Heart left ventricle (tissue), 16 donors: ENCODE results near the gene TRIM4. TPM values are rescaled to one million over a fixed set of nuclear protein-coding genes. Genes with fewer than 3 reads are reported as not detected.
"Not testable (repeated sequence)": the region's sequence is repeated elsewhere in the genome, so short reads cannot be mapped to it uniquely, and the experiment has no call there.

ENCODE experiments used
- ATAC-seq, 4 donors: fragments of 200-7000 bp; cut with Tn5 transposase; one replicate each; pipeline ENCODE4 v1.9.1; 2020 to 2022; ENCODE audit warnings: moderate library complexity in 4 of 4, mild to moderate bottlenecking in 3 of 4, moderate number of reproducible peaks in 1 of 4
- DNase-seq, 5 donors: peaks; one replicate each; pipeline ENCODE4 v3.0.0-alpha.2; 2020
- H3K27ac ChIP-seq, 12 donors: fragments of 200-600 bp; sonication (generic) in 4 of 12; one replicate each; pipeline versions ENCODE4 v1.5.0 to v1.8.0; 2016 to 2022; ENCODE audit warnings: mild to moderate bottlenecking in 2 of 12
- H3K27me3 ChIP-seq, 9 donors: fragments of 200-600 bp; sonication (generic) in 2 of 9; one replicate each; pipeline versions ENCODE4 v1.5.1 to v1.8.0; 2016 to 2022; ENCODE audit warnings: mild to moderate bottlenecking in 3 of 9
- H3K36me3 ChIP-seq, 9 donors: fragments of 200-600 bp; sonication (generic) in 2 of 9; one replicate each; pipeline versions ENCODE4 v1.5.0 to v1.8.0; 2018 to 2022; ENCODE audit warnings: mild to moderate bottlenecking in 2 of 9
- H3K4me1 ChIP-seq, 12 donors: fragments of 200-600 bp; sonication (generic) in 4 of 12; one replicate each; pipeline versions ENCODE4 v1.5.0 to v1.8.0; 2016 to 2022; ENCODE audit warnings: mild to moderate bottlenecking in 3 of 12
- H3K4me3 ChIP-seq, 12 donors: fragments of 200-600 bp; sonication (generic) in 4 of 12; one replicate each; pipeline versions ENCODE4 v1.5.0 to v1.8.0; 2017 to 2022; ENCODE audit warnings: mild to moderate bottlenecking in 9 of 12, moderate library complexity in 4 of 12
- H3K9me3 ChIP-seq, 12 donors: fragments of 200-600 bp; sonication (generic) in 4 of 12; one replicate each; pipeline versions ENCODE4 v1.5.0 to v1.8.0; 2016 to 2022; ENCODE audit warnings: mild to moderate bottlenecking in 1 of 12
- CTCF ChIP-seq, 12 donors: fragments of 200-600 bp; sonication (generic) in 4 of 12; IDR thresholded peaks; one replicate each; pipeline versions ENCODE4 v1.5.0 to v1.8.0; 2018 to 2022; ENCODE audit warnings: antibody characterized with exemption in 12 of 12, mild to moderate bottlenecking in 5 of 12
- POLR2A ChIP-seq, 2 donors: fragments of 450-650 bp; IDR thresholded peaks; one replicate each; pipeline ENCODE4 v1.6.1; 2017; ENCODE audit warnings: antibody characterized with exemption in 2 of 2, mild to moderate bottlenecking in 2 of 2, moderate library complexity in 2 of 2
- WGBS, 4 donors: extraction: QIAGEN DNeasy Blood & Tissue Kit in 2 of 4; methylation state at CpG; one replicate each; pipeline versions ENCODE4 v1.1.5 to v1.1.7; 2013 to 2018; 5-methylcytosine and 5-hydroxymethylcytosine counted together
- intact Hi-C, 10 donors: fragments of 100-400 bp; cut with DNase I; formaldehyde crosslinking; loops; one replicate each; pipeline versions ENCODE4 v1.11.1 to v1.14.2; 2022
- polyA plus RNA-seq, 2 donors: library from polyadenylated mRNA; stranded (reverse); fragments of 200-250 nt; gene quantifications; one replicate each; pipeline ENCODE4 v1.2.3, GENCODE V29; 2013
- total RNA-seq, 9 donors: library from RNA; depleted of rRNA in 2 of 9; stranded (reverse); fragments of >200 nt in 2 of 9; fragmentation: NEBNext Ultra II Directional in 3 of 9; extraction: Animal tissue kit (Norgen Biotek cat#: 25700) in 3 of 9; gene quantifications; one replicate each; pipeline versions ENCODE4 v1.1.0 to v1.2.4, GENCODE V29; 2016 to 2023
- donor health status: ischemic (EF 13 %, LVEDD 7.1; RV severe dilation, severe dysfunction).
- donor health status: healthy with polysubstance abuse.
- donor health status: DM: no; HTN: yes; CAD: no.
- donor health status: DM: no; HTN: no; CAD: no.
- donor health status: ischemic (EF 25% LVEDD 6.9; RV normal size, moderate dysfunction).
- donor health status: ischemic (EF 25% LVEDD 5.7; RV mildly dilated, moderate dysfunction).
- donor health status: healthy.
- donor health status: DM: yes; HTN: yes; CAD: no.
- donor health status: ischemic (EF 35%, LVEDD 5.7; RV mildly dilated, moderate dysfunction).
- donor health status: nonischemic (EF 11% LVEDD 7.7; RV severe dilation, severe dysfunction).
- donor health status: DM: yes; HTN: yes; CAD: no.
- donor health status: PGD.
- donor health status: ischemic (EF 29% LVEDD 5.4; RV normal size, mild dysfunction).
- donor health status: nonischemic (EF 23%, LVEDD 6.1; RV moderate dilation, normal function).

The TRIM4 gene
- total and polyA plus RNA-seq, 11 donors: 4.7 to 13.5 (median 6.9) TPM

- no peak for DNase-seq
- H3K9me3 ChIP-seq: no peaks in the 10 kb centered on the region
- TF ChIP-seq POLR2A (IDR thresholded peaks at IDR 0.05) (no peak), CTCF (IDR thresholded peaks at IDR 0.05) (no peak)
- no peak overlapping the region for H3K27ac ChIP-seq
- H3K4me3 ChIP-seq: no peak overlapping the region
- no peaks in the 10 kb centered on the region for H3K27me3 ChIP-seq
- no peaks in the 10 kb centered on the region for H3K4me1 ChIP-seq
- intact Hi-C loops: no loop called here
- H3K36me3 ChIP-seq: peaks cover 0 to 40% (median 31%) of the 10 kb centered on the region in 9 donors
- 75 to 92% (median 85%) methylated on average over 5 of the region's 5 CpGs for WGBS, 4 donors
- no peak for ATAC-seq
Observed at GRCh38 chr7:99893280-99893679, 26.1 kb downstream of the TRIM4 start.

- 93 to 98% (median 97%) methylated on average over 2 of the region's 2 CpGs for WGBS, 4 donors
- DNase-seq, H3K4me1 ChIP-seq, H3K9me3 ChIP-seq, intact Hi-C loops, ATAC-seq, H3K27ac ChIP-seq, H3K4me3 ChIP-seq, H3K27me3 ChIP-seq: not testable (repeated sequence)
- H3K36me3 ChIP-seq: peaks cover 0 to 36% (median 28%) of the 10 kb centered on the region in 9 donors
Observed at GRCh38 chr7:99890348-99890747, 29.0 kb downstream of the TRIM4 start.

- not testable (repeated sequence) for DNase-seq, H3K4me3 ChIP-seq
Observed at GRCh38 chr7:99888366-99888765, 31.0 kb downstream of the TRIM4 start.

GRCh38 chr7:99881370-99881769 is 38.0 kb downstream of the TRIM4 start:
- intact Hi-C loops: loop anchor here in 1 of 10 donors (10.0 kb wide), 1 partner anchor 597 kb away; no protein-coding TSS in a partner anchor
- Histone ChIP-seq H3K4me3 (no peak overlapping the region), H3K4me1 (no peaks in the 10 kb centered on the region), H3K9me3 (peaks cover 0 to 17% (median 0%) of the 10 kb centered on the region in 12 donors), H3K27ac (no peak overlapping the region), H3K27me3 (no peaks in the 10 kb centered on the region), H3K36me3 (no peaks in the 10 kb centered on the region)
- ATAC-seq (no peak), DNase-seq (no peak)
- TF ChIP-seq CTCF (IDR thresholded peaks at IDR 0.05): no peak
- no peak for TF ChIP-seq POLR2A (IDR thresholded peaks at IDR 0.05)
- 69 to 85% (median 71%) methylated on average over 4 of the region's 4 CpGs for WGBS, 4 donors

More at GRCh38 chr7:99888366-99888765, 31.0 kb downstream of the TRIM4 start:
- H3K9me3 ChIP-seq: peaks cover 0 to 17% (median 0%) of the 10 kb centered on the region in 12 donors
- 85 to 98% (median 88%) methylated on average over 6 to 28 of the region's 29 CpGs for WGBS, 4 donors
- H3K27ac ChIP-seq, H3K4me1 ChIP-seq, ATAC-seq, H3K27me3 ChIP-seq: not testable (repeated sequence)
- peaks cover 0 to 36% (median 28%) of the 10 kb centered on the region in 9 donors for H3K36me3 ChIP-seq
- intact Hi-C loops: loop anchor here in 1 of 10 donors (10.0 kb wide), 1 partner anchor 604 kb away; no protein-coding TSS in a partner anchor

GRCh38 chr7:99876933-99877332 is 42.4 kb downstream of the TRIM4 start, which contains the start of gene OR2AE1:
Gene OR2AE1, minus strand, starts transcription at chr7:99877033. Its CDS starts 0 bp downstream, at chr7:99877033.
- intact Hi-C loops: no loop called here
- 83 to 88% (median 86%) methylated on average over 3 of the region's 3 CpGs for WGBS, 4 donors

More at GRCh38 chr7:99876933-99877332, 42.4 kb downstream of the TRIM4 start, which contains the start of gene OR2AE1:
- Histone ChIP-seq H3K27ac (no peak within 1 kb of the TSS), H3K9me3 (no peaks in the 10 kb centered on the region), H3K4me1 (no peaks in the 10 kb centered on the region), H3K27me3 (no peaks in the 10 kb centered on the region), H3K4me3 (no peak within 1 kb of the TSS), H3K36me3 (no peaks in the 10 kb centered on the region)
- ATAC-seq (no peak), DNase-seq (no peak)
- no peak for TF ChIP-seq CTCF (IDR thresholded peaks at IDR 0.05)
- TF ChIP-seq POLR2A (IDR thresholded peaks at IDR 0.05): no peak
